GM19351 (cell line): ENCODE results near the gene TMEM269.

ENCODE experiments used
- ATAC-seq: cut with Tn5 transposase; IDR thresholded peaks from one replicate; pipeline ENCODE4 v1.9.1; 2021; ENCODE audit warnings: mild to moderate bottlenecking, moderate library complexity; ENCODE audit not compliant: unreplicated experiment

Gene TMEM269

GRCh38 chr1:42784946-42785693 is at the start of gene TMEM269:
TMEM269 (plus strand) TSS chr1:42784991; CDS start chr1:42789894, 4,903 bp downstream.
- no peak for ATAC-seq

- ATAC-seq, result no peak
Observed at GRCh38 chr1:42735056-42735455, 49.7 kb upstream of the TMEM269 start.

- no peak for ATAC-seq
Observed at GRCh38 chr1:42735477-42736105, 49.2 kb upstream of the TMEM269 start.

- ATAC-seq, result no peak
Observed at GRCh38 chr1:42736152-42736551, 48.6 kb upstream of the TMEM269 start.

- no peak for ATAC-seq
Observed at GRCh38 chr1:42736571-42737200, 48.1 kb upstream of the TMEM269 start.

GRCh38 chr1:42737257-42737656 is 47.5 kb upstream of the TMEM269 start:
- ATAC-seq, result no peak

- no peak for ATAC-seq
Observed at GRCh38 chr1:42737986-42738677, 46.7 kb upstream of the TMEM269 start.

- ATAC-seq, result no peak
Observed at GRCh38 chr1:42738678-42739226, 46.0 kb upstream of the TMEM269 start.

- ATAC-seq, result no peak
Observed at GRCh38 chr1:42739753-42740700, 44.8 kb upstream of the TMEM269 start, which contains the start of gene CLDN19. CLDN19 (minus strand) TSS chr1:42740236; CDS start chr1:42740063, 173 bp downstream.

GRCh38 chr1:42740851-42741580 is 43.8 kb upstream of the TMEM269 start:
- ATAC-seq, result no peak

- no peak for ATAC-seq
Observed at GRCh38 chr1:42741706-42742105, 43.1 kb upstream of the TMEM269 start.

- ATAC-seq, result no peak
Observed at GRCh38 chr1:42742141-42742540, 42.6 kb upstream of the TMEM269 start.

GRCh38 chr1:42742617-42743316 is 42.0 kb upstream of the TMEM269 start:
- ATAC-seq, result no peak

GRCh38 chr1:42743317-42744147 is 41.3 kb upstream of the TMEM269 start:
- no peak for ATAC-seq

GRCh38 chr1:42744148-42744413 is 40.7 kb upstream of the TMEM269 start:
- no peak for ATAC-seq

GRCh38 chr1:42745851-42746250 is 38.9 kb upstream of the TMEM269 start:
- ATAC-seq, result no peak

GRCh38 chr1:42746436-42747105 is 38.2 kb upstream of the TMEM269 start:
- ATAC-seq, result no peak
